Liver (tissue), 3 donors: ENCODE results near the gene PADI6.

Experiments
- MAX ChIP-seq: IDR thresholded peaks from 2 replicates; pipeline ENCODE4 v1.6.1; 2016; ENCODE audit warnings: antibody characterized with exemption
- RAD21 ChIP-seq, 2 donors: IDR thresholded peaks; 2 replicates each; pipeline ENCODE4 v1.6.1; 2016; ENCODE audit warnings: antibody characterized with exemption in 2 of 2, mild to moderate bottlenecking in 2 of 2
- TAF1 ChIP-seq: conservative IDR thresholded peaks from 2 replicates; pipeline ENCODE4 v1.6.1; 2016; ENCODE audit warnings: antibody characterized with exemption, mild to moderate bottlenecking
- TF ChIP-seq, protein P1 (sequence below): fragments of 150-350 bp; IDR thresholded peaks from 2 replicates; pipeline ENCODE4 v1.5.1; 2017; ENCODE audit warnings: improper control_type of control experiment, low read depth, low read length; ENCODE audit not compliant: missing input control
- donor health status: healthy.
- donor health status: healthy.

- TF ChIP-seq, protein P1, sequence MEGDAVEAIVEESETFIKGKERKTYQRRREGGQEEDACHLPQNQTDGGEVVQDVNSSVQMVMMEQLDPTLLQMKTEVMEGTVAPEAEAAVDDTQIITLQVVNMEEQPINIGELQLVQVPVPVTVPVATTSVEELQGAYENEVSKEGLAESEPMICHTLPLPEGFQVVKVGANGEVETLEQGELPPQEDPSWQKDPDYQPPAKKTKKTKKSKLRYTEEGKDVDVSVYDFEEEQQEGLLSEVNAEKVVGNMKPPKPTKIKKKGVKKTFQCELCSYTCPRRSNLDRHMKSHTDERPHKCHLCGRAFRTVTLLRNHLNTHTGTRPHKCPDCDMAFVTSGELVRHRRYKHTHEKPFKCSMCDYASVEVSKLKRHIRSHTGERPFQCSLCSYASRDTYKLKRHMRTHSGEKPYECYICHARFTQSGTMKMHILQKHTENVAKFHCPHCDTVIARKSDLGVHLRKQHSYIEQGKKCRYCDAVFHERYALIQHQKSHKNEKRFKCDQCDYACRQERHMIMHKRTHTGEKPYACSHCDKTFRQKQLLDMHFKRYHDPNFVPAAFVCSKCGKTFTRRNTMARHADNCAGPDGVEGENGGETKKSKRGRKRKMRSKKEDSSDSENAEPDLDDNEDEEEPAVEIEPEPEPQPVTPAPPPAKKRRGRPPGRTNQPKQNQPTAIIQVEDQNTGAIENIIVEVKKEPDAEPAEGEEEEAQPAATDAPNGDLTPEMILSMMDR = no peak
- TF ChIP-seq TAF1 (no peak), MAX (no peak), RAD21 (IDR thresholded peaks at IDR 0.05) (no peak)
Measured at GRCh38 chr1:17420391-17420918, 48.5 kb downstream of the PADI6 start.
